ENCODE results near the gene TTC1. TPM values are rescaled to one million over a fixed set of nuclear protein-coding genes. Genes with fewer than 3 reads are reported as not detected.

Gene TTC1
- total and polyA plus RNA-seq, 9 of the 15 experiments (the other 6 are each of a cell fraction or from before 2014, with no cell fraction given): 51.9 to 173 (median 87.7) TPM

DNA sequence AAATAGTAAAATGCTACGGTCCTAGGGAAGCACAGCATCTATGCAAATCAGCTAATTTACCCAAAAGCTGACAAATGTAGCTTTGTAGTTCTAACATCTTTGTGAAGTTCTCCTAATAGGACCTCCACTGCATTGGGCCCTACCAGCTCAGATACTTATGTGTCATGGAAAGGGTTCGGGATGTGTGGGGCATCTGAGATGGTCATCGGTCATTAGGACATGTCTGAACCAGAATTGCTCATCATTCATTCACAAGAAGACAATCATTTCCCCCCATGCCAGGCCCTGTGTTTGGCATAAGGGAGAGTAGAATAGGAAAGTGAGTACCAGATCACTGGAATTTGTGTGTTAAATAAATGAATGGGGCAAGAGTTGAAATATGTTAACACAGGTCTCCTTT is 74.6 kb downstream of the TTC1 start:
- Histone ChIP-seq H3K9ac (ENCODE audit: insufficient read depth in 1 of 2, low read depth in 2 of 2, low read length in 2 of 2) (no peak overlapping the region), H3K27me3 (ENCODE audit: control insufficient read depth in 2 of 2, insufficient read depth in 2 of 2, low read length in 2 of 2) (no peaks in the 10 kb centered on the region), H3K4me2 (ENCODE audit: insufficient read depth, low read length) (no peak overlapping the region), H3K27ac (ENCODE audit: extremely low read depth, low read depth, low read length) (no peak overlapping the region), H2AFZ (ENCODE audit: low read depth, low read length) (no peak overlapping the region), H3K4me3 (no peak overlapping the region), H3K36me3 (ENCODE audit: control insufficient read depth, insufficient read depth, low read length) (peaks cover 1% of the 10 kb centered on the region; the same call in 2 of the 3 replicates), H4K20me1 (replicated peaks; ENCODE audit: control insufficient read depth, insufficient read depth, low read length) (no peaks in the 10 kb centered on the region), H3K4me1 (replicated peaks in 1 of 2; ENCODE audit: control insufficient read depth in 2 of 2, insufficient read depth in 2 of 2, low read length in 2 of 2) (peaks cover 0 to 13% of the 10 kb centered on the region in 2 experiments; a peak in 3 of 5 replicates), H3K79me2 (ENCODE audit: control insufficient read depth, insufficient read depth, low read length) (no peaks in the 10 kb centered on the region), H3K9me3 (replicated peaks; ENCODE audit: control insufficient read depth, insufficient read depth, low read depth, low read length) (no peaks in the 10 kb centered on the region), H3K9me1 (ENCODE audit: control insufficient read depth, insufficient read depth, low read length) (no peaks in the 10 kb centered on the region)
- BruUV-seq (replicated peaks): no TSS peak
- ChIA-PET POLR2A (interaction anchor here (0.6 kb wide), 1 partner anchor 261 kb away, joined by 3 read pairs; no protein-coding TSS in a partner anchor), CTCF (ENCODE audit: low intra/inter-chr PET ratio) (no interaction called here)
- ATAC-seq (no peak), FAIRE-seq (no peak), DNase-seq (ENCODE audit: extremely low read depth in 1 of 4, low spot score in 3 of 4) (no peak)
- WGBS (ENCODE audit: insufficient coverage, low coverage, missing lambda C conversion rate): 68% methylated on average over 3 of the region's 3 CpGs
- intact Hi-C loops (cut with micrococcal nuclease) (loop anchor here (5.0 kb wide), 1 partner anchor 179 kb away; no protein-coding TSS in a partner anchor), in situ Hi-C loops (cut with MboI) (no loop called here)
- TF ChIP-seq ZNF316 (IDR thresholded peaks at IDR 0.05) (no peak), POLR2H (tag; IDR thresholded peaks at IDR 0.05; ENCODE audit: low read depth) (no peak), KAT8 (IDR thresholded peaks at IDR 0.05; ENCODE audit: low read depth) (no peak)

DNA sequence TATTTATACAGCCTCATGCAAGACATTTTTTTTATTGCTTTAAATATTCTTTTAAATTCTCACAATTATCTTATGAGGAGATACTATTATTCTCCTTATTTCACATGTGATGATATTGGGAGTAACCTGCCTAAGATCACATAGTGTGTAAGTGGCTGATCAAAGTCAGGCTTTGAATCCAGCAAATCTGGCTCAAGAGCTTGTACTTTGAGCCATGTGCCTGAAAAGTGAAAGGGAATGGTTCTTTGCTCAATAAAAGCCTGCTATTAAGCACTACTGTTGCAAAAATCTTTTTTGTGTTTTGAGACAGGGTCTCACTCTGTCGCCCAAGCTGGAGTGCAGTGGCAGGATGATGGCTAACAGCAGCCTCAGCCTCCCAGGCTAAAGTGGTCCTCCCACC is 75.2 kb downstream of the TTC1 start:
- no peak for FAIRE-seq

More for the DNA sequence above, 75.2 kb downstream of the TTC1 start:
- H3K9me3 ChIP-seq (replicated peaks; ENCODE audit: control insufficient read depth, insufficient read depth, low read depth, low read length): no peaks in the 10 kb centered on the region
- H3K4me3 ChIP-seq: no peak overlapping the region
- in situ Hi-C loops (cut with MboI) (no loop called here), intact Hi-C loops (cut with micrococcal nuclease) (loop anchor here (5.0 kb wide), 1 partner anchor 178 kb away; no protein-coding TSS in a partner anchor)
- H3K27me3 ChIP-seq (ENCODE audit: control insufficient read depth in 2 of 2, insufficient read depth in 2 of 2, low read length in 2 of 2): no peaks in the 10 kb centered on the region
- DNase-seq (ENCODE audit: extremely low read depth in 1 of 4, low spot score in 3 of 4) (no peak), ATAC-seq (no peak)
- no TSS peak for BruUV-seq (replicated peaks)
- H3K9ac ChIP-seq (ENCODE audit: insufficient read depth in 1 of 2, low read depth in 2 of 2, low read length in 2 of 2): no peak overlapping the region
- TF ChIP-seq NFATC3 (IDR thresholded peaks at IDR 0.05): no peak
- no peak for TF ChIP-seq MAFF (IDR thresholded peaks at IDR 0.05; ENCODE audit: low read length)
- no peak for TF ChIP-seq NELFE (IDR thresholded peaks at IDR 0.05; ENCODE audit: insufficient read depth, insufficient read length)
- no peak for TF ChIP-seq SMARCA5 (IDR thresholded peaks at IDR 0.05)
- no peak for TF ChIP-seq XRCC4 (IDR thresholded peaks at IDR 0.05; ENCODE audit: extremely low read depth, insufficient read depth, insufficient read length)
- TF ChIP-seq CC2D1A (IDR thresholded peaks at IDR 0.05): no peak
- TF ChIP-seq, protein P1, sequence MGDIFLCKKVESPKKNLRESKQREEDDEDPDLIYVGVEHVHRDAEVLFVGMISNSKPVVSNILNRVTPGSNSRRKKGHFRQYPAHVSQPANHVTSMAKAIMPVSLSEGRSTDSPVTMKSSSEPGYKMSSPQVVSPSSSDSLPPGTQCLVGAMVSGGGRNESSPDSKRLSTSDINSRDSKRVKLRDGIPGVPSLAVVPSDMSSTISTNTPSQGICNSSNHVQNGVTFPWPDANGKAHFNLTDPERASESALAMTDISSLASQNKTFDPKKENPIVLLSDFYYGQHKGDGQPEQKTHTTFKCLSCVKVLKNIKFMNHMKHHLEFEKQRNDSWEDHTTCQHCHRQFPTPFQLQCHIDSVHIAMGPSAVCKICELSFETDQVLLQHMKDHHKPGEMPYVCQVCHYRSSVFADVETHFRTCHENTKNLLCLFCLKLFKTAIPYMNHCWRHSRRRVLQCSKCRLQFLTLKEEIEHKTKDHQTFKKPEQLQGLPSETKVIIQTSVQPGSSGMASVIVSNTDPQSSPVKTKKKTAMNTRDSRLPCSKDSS (IDR thresholded peaks at IDR 0.05; ENCODE audit: low read depth, partially characterized antibody): no peak
- TF ChIP-seq, protein P2, sequence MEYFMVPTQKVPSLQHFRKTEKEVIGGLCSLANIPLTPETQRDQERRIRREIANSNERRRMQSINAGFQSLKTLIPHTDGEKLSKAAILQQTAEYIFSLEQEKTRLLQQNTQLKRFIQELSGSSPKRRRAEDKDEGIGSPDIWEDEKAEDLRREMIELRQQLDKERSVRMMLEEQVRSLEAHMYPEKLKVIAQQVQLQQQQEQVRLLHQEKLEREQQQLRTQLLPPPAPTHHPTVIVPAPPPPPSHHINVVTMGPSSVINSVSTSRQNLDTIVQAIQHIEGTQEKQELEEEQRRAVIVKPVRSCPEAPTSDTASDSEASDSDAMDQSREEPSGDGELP (CRISPR knock-in tag; IDR thresholded peaks at IDR 0.05; ENCODE audit: borderline replicate concordance): no peak
- no peak for TF ChIP-seq SMC3 (conservative IDR thresholded peaks at IDR 0.05; ENCODE audit: insufficient read depth, low read depth, low read length)
- TF ChIP-seq SREBF2 (CRISPR knock-in tag; IDR thresholded peaks at IDR 0.05): no peak
- TF ChIP-seq DACH1 (IDR thresholded peaks at IDR 0.05; ENCODE audit: partially characterized antibody): no peak
- no peak overlapping the region for H2AFZ ChIP-seq (ENCODE audit: low read depth, low read length)
- H4K20me1 ChIP-seq (replicated peaks; ENCODE audit: control insufficient read depth, insufficient read depth, low read length): no peaks in the 10 kb centered on the region
- POLR2A ChIA-PET: interaction anchor here (0.6 kb wide), 1 partner anchor 260 kb away, joined by 3 read pairs; no protein-coding TSS in a partner anchor
- H3K4me2 ChIP-seq (ENCODE audit: insufficient read depth, low read length): no peak overlapping the region
- H3K36me3 ChIP-seq (ENCODE audit: control insufficient read depth, insufficient read depth, low read length): no peaks in the 10 kb centered on the region
- no peak overlapping the region for H3K27ac ChIP-seq (ENCODE audit: extremely low read depth, low read depth, low read length)
- no peaks in the 10 kb centered on the region for H3K9me1 ChIP-seq (ENCODE audit: control insufficient read depth, insufficient read depth, low read length)
- no peaks in the 10 kb centered on the region for H3K79me2 ChIP-seq (ENCODE audit: control insufficient read depth, insufficient read depth, low read length)
- H3K4me1 ChIP-seq (replicated peaks in 1 of 2; ENCODE audit: control insufficient read depth in 2 of 2, insufficient read depth in 2 of 2, low read length in 2 of 2): peaks cover 0 to 13% of the 10 kb centered on the region in 2 experiments; a peak in 3 of 5 replicates
- WGBS (ENCODE audit: insufficient coverage, low coverage, missing lambda C conversion rate): 75% methylated on average over 1 of the region's 1 CpG
- CTCF ChIA-PET (ENCODE audit: low intra/inter-chr PET ratio): no interaction called here

All from K562 (cell line).